ENCODE results near the gene PLA2G1B.

- TF ChIP-seq POLR2AphosphoS5 (IDR thresholded peaks at IDR 0.05; ENCODE audit: low read depth, low read length), result no peak
- no peak for TF ChIP-seq CTCF (CRISPR knock-in tag; IDR thresholded peaks at IDR 0.05)
- TF ChIP-seq ZNF646 (CRISPR knock-in tag; IDR thresholded peaks at IDR 0.05), result no peak
Measured at GRCh38 chr12:120369603-120370342, 42.2 kb upstream of the PLA2G1B start.
